HT1080 (cell line): ENCODE data around the gene NTNG1. TPM values are rescaled to one million over a fixed set of nuclear protein-coding genes. Genes with fewer than 3 reads are reported as not detected.
A peak's percentile ranks its signal among the peaks of the same experiment; 100 is the strongest.

Experiments used
- DNase-seq: peaks from one replicate; pipeline ENCODE4 v3.0.0-alpha.2; 2015; ENCODE audit warnings: low read depth
- polyA plus RNA-seq, 2 experiments: library from polyadenylated mRNA; depleted of rRNA; stranded (reverse); fragments of >200 nt; gene quantifications; 2 replicates each; pipeline ENCODE4 v1.2.3, GENCODE V29; 2015
- total RNA-seq: library from RNA; depleted of rRNA; stranded (reverse); fragments of >200 nt; shearing (Covaris generic); gene quantifications from 2 replicates; pipeline ENCODE4 v1.2.3, GENCODE V29; 2014; rRNA removed

NTNG1 gene
- 8.5 and 16.0 TPM in 2 replicates for total RNA-seq
- 18.2 and 20.3 TPM in 2 replicates for polyA plus RNA-seq (2015; cell fraction: cytosol; rRNA removed)
- 22.7 and 26.4 TPM in 2 replicates for polyA plus RNA-seq (2015; cell fraction: nucleus; rRNA removed)

- DNase-seq = peak; percentile 44
These were observed at the start of gene NTNG1 for GRCh38 chr1:107140703-107141490. NTNG1 (plus strand) TSS chr1:107141039.

- no peak for DNase-seq
These were observed 49.4 kb upstream of the NTNG1 start for GRCh38 chr1:107091418-107091817.

GRCh38 chr1:107093395-107093794 is 47.4 kb upstream of the NTNG1 start:
- peak; percentile 68 for DNase-seq

GRCh38 chr1:107095647-107096046 is 45.2 kb upstream of the NTNG1 start:
- DNase-seq = no peak

GRCh38 chr1:107096690-107097089 is 44.1 kb upstream of the NTNG1 start:
- no peak for DNase-seq

GRCh38 chr1:107098961-107099360 is 41.9 kb upstream of the NTNG1 start:
- no peak for DNase-seq

- DNase-seq = no peak
These were observed 40.4 kb upstream of the NTNG1 start for GRCh38 chr1:107100331-107100984.

GRCh38 chr1:107105914-107106313 is 34.9 kb upstream of the NTNG1 start:
- DNase-seq = no peak

GRCh38 chr1:107110326-107110725 is 30.5 kb upstream of the NTNG1 start:
- no peak for DNase-seq

- DNase-seq = no peak
These were observed 24.5 kb upstream of the NTNG1 start for GRCh38 chr1:107116306-107116790.

- DNase-seq = no peak
These were observed 18.6 kb upstream of the NTNG1 start for GRCh38 chr1:107122225-107122624.

- no peak for DNase-seq
These were observed 17.1 kb upstream of the NTNG1 start for GRCh38 chr1:107123741-107124140.

- no peak for DNase-seq
These were observed 16.1 kb upstream of the NTNG1 start for GRCh38 chr1:107124694-107125093.

- no peak for DNase-seq
These were observed 8.6 kb upstream of the NTNG1 start for GRCh38 chr1:107132195-107132594.

GRCh38 chr1:107132780-107133179 is 8.1 kb upstream of the NTNG1 start:
- DNase-seq = no peak

- DNase-seq = peak; percentile 22
These were observed 5.4 kb upstream of the NTNG1 start for GRCh38 chr1:107135463-107135862.

- DNase-seq = peak; percentile 62
These were observed 2.7 kb upstream of the NTNG1 start for GRCh38 chr1:107138166-107138565.

GRCh38 chr1:107138767-107139445 is 1.9 kb upstream of the NTNG1 start:
- DNase-seq = peak; percentile 96

GRCh38 chr1:107139833-107140702 is 771 bp upstream of the NTNG1 start:
- DNase-seq = peak; percentile 86

GRCh38 chr1:107141491-107142126 is 770 bp downstream of the NTNG1 start:
- peak; percentile 29 for DNase-seq
